IPS DF 6.9 (cell line): ENCODE measurements around the gene TBL2.

Experiments
- DNase-seq: peaks from one replicate; pipeline ENCODE4 v3.0.0-alpha.2; 2013; ENCODE audit warnings: low read depth, low spot score
- H3K27ac ChIP-seq: one replicate; pipeline ENCODE4 v1.5.1; 2013; ENCODE audit warnings: low read length, control low read depth
- H3K27me3 ChIP-seq: 2 replicates; pipeline ENCODE4 v1.6.1; 2013; ENCODE audit warnings: mild to moderate bottlenecking, low read length; ENCODE audit not compliant: control insufficient read depth, insufficient read depth
- H3K36me3 ChIP-seq: 2 replicates; pipeline ENCODE4 v1.6.1; 2013; ENCODE audit warnings: low read length; ENCODE audit not compliant: control insufficient read depth, insufficient read depth
- H3K4me1 ChIP-seq: 2 replicates; pipeline ENCODE4 v1.6.1; 2013; ENCODE audit warnings: low read length; ENCODE audit not compliant: control insufficient read depth, insufficient read depth
- H3K4me3 ChIP-seq: 2 replicates; pipeline ENCODE4 v1.5.1; 2013; ENCODE audit warnings: mild to moderate bottlenecking, low read length
- H3K9me3 ChIP-seq: 2 replicates; pipeline ENCODE4 v1.6.1; 2013; ENCODE audit warnings: low read length, inconsistent platforms; ENCODE audit not compliant: control insufficient read depth, insufficient read depth
- WGBS: extraction: QIAGEN DNeasy Blood & Tissue Kit; methylation state at CpG from one replicate; pipeline ENCODE4 v1.1.7; 2013; ENCODE audit warnings: mixed read lengths, missing lambda C conversion rate; ENCODE audit not compliant: insufficient read length, insufficient coverage; 5-methylcytosine and 5-hydroxymethylcytosine counted together

TBL2 gene

DNA sequence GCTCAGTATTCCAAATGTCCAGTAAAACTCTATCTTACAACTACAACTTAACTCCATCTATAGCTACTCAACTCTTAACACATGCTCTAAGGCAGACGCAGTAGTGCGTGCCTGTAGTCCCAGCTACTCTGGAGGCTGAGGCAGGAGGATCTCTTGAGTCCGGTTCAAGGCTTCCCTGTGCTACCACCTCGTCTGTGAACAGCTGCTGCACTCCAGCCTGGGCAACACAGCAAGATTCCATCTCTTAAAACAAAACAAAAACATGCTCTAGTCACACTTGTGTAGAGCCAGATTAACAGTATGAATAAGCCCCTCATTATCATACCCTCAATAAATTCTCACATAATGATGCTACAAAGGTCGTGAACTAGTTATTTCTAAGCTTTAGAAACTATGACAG lies 59.9 kb downstream of the TBL2 start:
- H3K4me3 ChIP-seq, result no peak overlapping the region
- peaks cover 5% of the 10 kb centered on the region; the same call in 1 of the 2 replicates for H3K36me3 ChIP-seq
- no CpG with 5 or more reads among the region's 5 CpGs for WGBS

More for the DNA sequence above, 59.9 kb downstream of the TBL2 start:
- no peak overlapping the region for H3K27ac ChIP-seq
- DNase-seq, result no peak
- H3K27me3 ChIP-seq, result no peaks in the 10 kb centered on the region
- H3K9me3 ChIP-seq, result no peaks in the 10 kb centered on the region
- no peaks in the 10 kb centered on the region for H3K4me1 ChIP-seq
